ENCODE measurements around the gene ALPI.

- TF ChIP-seq CTCF (IDR thresholded peaks at IDR 0.05) (no peak), POLR2AphosphoS5 (IDR thresholded peaks at IDR 0.05) (no peak), POLR2A (IDR thresholded peaks at IDR 0.05) (no peak)
Observed at GRCh38 chr2:232418056-232418455, 37.9 kb upstream of the ALPI start.
